HepG2 (cell line): ENCODE measurements around the gene SPHK2. TPM values are rescaled to one million over a fixed set of nuclear protein-coding genes. Genes with fewer than 3 reads are reported as not detected.

ENCODE experiments used
- CBX2 ChIP-seq, 2 experiments: fragments of 200-600 bp in 1 of 2; sonication (generic); formaldehyde crosslinking in 1 of 2; IDR thresholded peaks; 2 replicates each; pipeline versions ENCODE4 v1.7.0 to v1.8.1; 2018 to 2022; ENCODE audit warnings: low read depth in 2 of 2, low read length in 1 of 2, mild to moderate bottlenecking in 1 of 2, missing genetic modification reagents in 1 of 2
- ETS1 ChIP-seq: sonication (generic); formaldehyde crosslinking; IDR thresholded peaks from 2 replicates; pipeline ENCODE4 v1.4.0; 2020; ENCODE audit warnings: missing genetic modification reagents
- GRHL1 ChIP-seq: sonication (generic); formaldehyde crosslinking; conservative IDR thresholded peaks from 2 replicates; pipeline ENCODE4 v1.8.0; 2022; ENCODE audit warnings: missing genetic modification reagents
- ISL2 ChIP-seq: sonication (generic); formaldehyde crosslinking; IDR thresholded peaks from 2 replicates; pipeline ENCODE4 v1.5.0; 2020; ENCODE audit warnings: missing genetic modification reagents
- JUN ChIP-seq: sonication (generic); formaldehyde crosslinking; IDR thresholded peaks from 2 replicates; pipeline ENCODE4 v1.4.0; 2020; ENCODE audit warnings: mild to moderate bottlenecking, missing genetic modification reagents
- NFE2L1 ChIP-seq: sonication (generic); formaldehyde crosslinking; IDR thresholded peaks from 2 replicates; pipeline ENCODE4 v1.4.0; 2020; ENCODE audit warnings: missing genetic modification reagents, mild to moderate bottlenecking, borderline replicate concordance
- NR3C1 ChIP-seq: sonication (generic); formaldehyde crosslinking; IDR thresholded peaks from 2 replicates; pipeline ENCODE4 v1.4.0; 2020; ENCODE audit warnings: missing genetic modification reagents
- SOX13 ChIP-seq, 3 experiments: fragments of 450-650 bp in 1 of 3; sonication (generic) in 1 of 3; formaldehyde crosslinking in 1 of 3; IDR thresholded peaks in 2 of 3; conservative IDR thresholded peaks in 1 of 3; 2 replicates each; pipeline versions ENCODE4 v1.5.0 to v1.6.1; 2016 to 2020; ENCODE audit warnings: antibody characterized with exemption in 1 of 3, mild to moderate bottlenecking in 1 of 3, missing compliant biosample characterization in 1 of 3, missing genetic modification reagents in 1 of 3, moderate library complexity in 1 of 3
- ZBTB20 ChIP-seq: sonication (generic); formaldehyde crosslinking; IDR thresholded peaks from 2 replicates; pipeline ENCODE4 v1.8.1; 2023; ENCODE audit warnings: missing genetic modification reagents, low read depth, mild to moderate bottlenecking, borderline replicate concordance
- ZGPAT ChIP-seq: IDR thresholded peaks from 2 replicates; pipeline ENCODE4 v1.6.1; 2016; ENCODE audit warnings: mild to moderate bottlenecking
- ZNF276 ChIP-seq: sonication (generic); formaldehyde crosslinking; IDR thresholded peaks from 2 replicates; pipeline ENCODE4 v1.4.0; 2020; ENCODE audit warnings: mild to moderate bottlenecking, low read depth, missing genetic modification reagents
- ZNF354B ChIP-seq: sonication (generic); formaldehyde crosslinking; IDR thresholded peaks from 2 replicates; pipeline ENCODE4 v1.8.0; 2022; ENCODE audit warnings: mild to moderate bottlenecking, missing genetic modification reagents
- ZNF597 ChIP-seq: sonication (generic); formaldehyde crosslinking; IDR thresholded peaks from 2 replicates; pipeline ENCODE4 v1.5.0; 2020; ENCODE audit warnings: missing genetic modification reagents
- ZNF687 ChIP-seq: sonication (generic); formaldehyde crosslinking; IDR thresholded peaks from 2 replicates; pipeline ENCODE4 v1.5.1; 2020; ENCODE audit warnings: mild to moderate bottlenecking, missing genetic modification reagents, moderate library complexity
- ZNF83 ChIP-seq: sonication (generic); formaldehyde crosslinking; IDR thresholded peaks from 2 replicates; pipeline ENCODE4 v1.4.0; 2020; ENCODE audit warnings: missing genetic modification reagents, mild to moderate bottlenecking, borderline replicate concordance
- polyA plus RNA-seq, 8 experiments: library from polyadenylated mRNA; depleted of rRNA in 3 of 8; stranded (reverse) in 7 of 8; unstranded in 1 of 8; fragments of >200 nt; fragmentation: Illumina TruSeq in 4 of 8; extraction: Trizol in 4 of 8; gene quantifications; 2 replicates each; pipeline versions ENCODE4 v1.2.1 to v1.2.3, GENCODE V29; 2011 to 2016; ENCODE audit warnings: low read depth in 4 of 8, missing spikeins in 1 of 8, mixed read lengths in 1 of 8; ENCODE audit not compliant: insufficient read depth in 1 of 8
- total RNA-seq, 5 experiments: library from RNA; depleted of rRNA; stranded (reverse); fragments of >200 nt; fragmentation: Illumina TruSeq; extraction: Trizol; gene quantifications; 2 replicates each; pipeline ENCODE4 v1.2.3, GENCODE V29; 2016; ENCODE audit warnings: low read depth in 1 of 5

The SPHK2 gene
- total and polyA plus RNA-seq, 2 of the 13 experiments (the other 11 are each of a cell fraction or from before 2014, with no cell fraction given), result 2.9 to 14.4 TPM

- TF ChIP-seq ZNF687 (CRISPR knock-in tag) (peak; percentile 76), NFE2L1 (CRISPR knock-in tag) (no peak), ISL2 (no peak), GRHL1 (no peak), ZNF83 (CRISPR knock-in tag) (0 out of 2 replicates have a peak, but pooled peaks have one; percentile 48), JUN (no peak), ZGPAT (CRISPR knock-in tag) (peak; percentile 78), SOX13 (IDR thresholded peaks at IDR 0.05) (no peak), SOX13 (CRISPR knock-in tag; conservative IDR thresholded peaks at IDR 0.05 in 1 of 2, IDR thresholded peaks at IDR 0.05 in 1 of 2) (peak in 1 of 2 experiments; percentile 8; a peak in 1 of 4 replicates), ZBTB20 (CRISPR knock-in tag) (no peak), ZNF276 (peak; percentile 100), ZNF597 (no peak), CBX2 (IDR thresholded peaks at IDR 0.05; ENCODE audit: low read depth, low read length) (no peak), CBX2 (CRISPR knock-in tag; IDR thresholded peaks at IDR 0.05; ENCODE audit: low read depth) (no peak), ETS1 (no peak), ZNF354B (CRISPR knock-in tag) (no peak), NR3C1 (CRISPR knock-in tag) (no peak)
Observed at GRCh38 chr19:48646001-48646721, 26.9 kb downstream of the SPHK2 start, which contains the start of gene CA11 (continued).
